ENCODE data around the gene CEP170B. TPM values are rescaled to one million over a fixed set of nuclear protein-coding genes. Genes with fewer than 3 reads are reported as not detected.
"Not testable (repeated sequence)": the region's sequence is repeated elsewhere in the genome, so short reads cannot be mapped to it uniquely, and the experiment has no call there.

The CEP170B gene
- total RNA-seq, 2 donors from 2014 or later = 6.1 to 7.9 TPM

GRCh38 chr14:104898870-104899510, 33.9 kb downstream of the CEP170B start:
- DNase-seq (no peak), ATAC-seq (replicated peaks in 1 of 2) (no peak)
- Mint-ChIP-seq H3K9me3 (no peaks in the 10 kb centered on the region), H3K36me3 (ENCODE audit: insufficient read depth in 2 of 2) (no peaks in the 10 kb centered on the region), H3K27ac (no peak overlapping the region), H3K4me1 (ENCODE audit: low read depth) (no peaks in the 10 kb centered on the region), H3K4me3 (no peak overlapping the region), H3K27me3 (ENCODE audit: low read depth) (peaks cover 10% of the 10 kb centered on the region)

- Mint-ChIP-seq H3K4me3 (no peak overlapping the region), H3K9me3 (no peaks in the 10 kb centered on the region), H3K36me3 (ENCODE audit: insufficient read depth in 2 of 2) (no peaks in the 10 kb centered on the region), H3K27ac (no peak overlapping the region), H3K4me1 (ENCODE audit: low read depth) (no peaks in the 10 kb centered on the region), H3K27me3 (ENCODE audit: low read depth) (peaks cover 18% of the 10 kb centered on the region)
- DNase-seq (no peak), ATAC-seq (replicated peaks in 1 of 2) (no peak)
These were observed 34.7 kb downstream of the CEP170B start for GRCh38 chr14:104899781-104900180.

- H3K4me1 Mint-ChIP-seq (ENCODE audit: low read depth) = no peaks in the 10 kb centered on the region
- DNase-seq (no peak), ATAC-seq (replicated peaks in 1 of 2) (no peak)
- no peaks in the 10 kb centered on the region for H3K9me3 Mint-ChIP-seq
- no peak overlapping the region for H3K4me3 Mint-ChIP-seq
- H3K36me3 Mint-ChIP-seq (ENCODE audit: insufficient read depth in 2 of 2) = no peaks in the 10 kb centered on the region
- peaks cover 18% of the 10 kb centered on the region for H3K27me3 Mint-ChIP-seq (ENCODE audit: low read depth)
- H3K27ac Mint-ChIP-seq = peak overlapping the region; percentile 26
These were observed 35.8 kb downstream of the CEP170B start for GRCh38 chr14:104900639-104901512.

GRCh38 chr14:104903990-104904389, 38.9 kb downstream of the CEP170B start:
- H3K4me3 Mint-ChIP-seq = no peak overlapping the region
- H3K36me3 Mint-ChIP-seq (ENCODE audit: insufficient read depth in 2 of 2) = no peaks in the 10 kb centered on the region
- peaks cover 28% of the 10 kb centered on the region for H3K27me3 Mint-ChIP-seq (ENCODE audit: low read depth)
- no peaks in the 10 kb centered on the region for H3K9me3 Mint-ChIP-seq
- no peak overlapping the region for H3K27ac Mint-ChIP-seq
- DNase-seq = no peak
- H3K4me1 Mint-ChIP-seq (ENCODE audit: low read depth) = no peaks in the 10 kb centered on the region
- ATAC-seq (replicated peaks in 1 of 2) = no peak

- not testable (repeated sequence) for H3K9me3 Mint-ChIP-seq; H3K36me3 Mint-ChIP-seq (ENCODE audit: insufficient read depth in 2 of 2); ATAC-seq (replicated peaks in 1 of 2); DNase-seq; H3K4me1 Mint-ChIP-seq (ENCODE audit: low read depth); H3K4me3 Mint-ChIP-seq; H3K27ac Mint-ChIP-seq
- peaks cover 33% of the 10 kb centered on the region for H3K27me3 Mint-ChIP-seq (ENCODE audit: low read depth)
These were observed 39.8 kb downstream of the CEP170B start for GRCh38 chr14:104904650-104905578.

GRCh38 chr14:104905579-104905933, 40.5 kb downstream of the CEP170B start:
- H3K27ac Mint-ChIP-seq; ATAC-seq (replicated peaks in 1 of 2); H3K9me3 Mint-ChIP-seq; H3K4me1 Mint-ChIP-seq (ENCODE audit: low read depth); H3K36me3 Mint-ChIP-seq (ENCODE audit: insufficient read depth in 2 of 2); H3K4me3 Mint-ChIP-seq; DNase-seq: not testable (repeated sequence)
- peaks cover 36% of the 10 kb centered on the region for H3K27me3 Mint-ChIP-seq (ENCODE audit: low read depth)

GRCh38 chr14:104908303-104908702, 43.2 kb downstream of the CEP170B start:
- peaks cover 32% of the 10 kb centered on the region for H3K27me3 Mint-ChIP-seq (ENCODE audit: low read depth)

GRCh38 chr14:104912053-104912452, 47.0 kb downstream of the CEP170B start:
- Mint-ChIP-seq H3K36me3 (ENCODE audit: insufficient read depth in 2 of 2) (peaks cover 5 to 8% of the 10 kb centered on the region in 2 donors), H3K27ac (no peak overlapping the region), H3K4me3 (no peak overlapping the region), H3K4me1 (ENCODE audit: low read depth) (no peaks in the 10 kb centered on the region), H3K27me3 (ENCODE audit: low read depth) (peaks cover 37% of the 10 kb centered on the region), H3K9me3 (peaks cover 5 to 6% of the 10 kb centered on the region in 2 donors)
- ATAC-seq (replicated peaks in 1 of 2) (no peak), DNase-seq (no peak)

More at GRCh38 chr14:104908303-104908702, 43.2 kb downstream of the CEP170B start:
- Mint-ChIP-seq H3K4me1 (ENCODE audit: low read depth) (no peaks in the 10 kb centered on the region), H3K4me3 (no peak overlapping the region), H3K27ac (no peak overlapping the region), H3K36me3 (ENCODE audit: insufficient read depth in 2 of 2) (peaks cover 5 to 8% of the 10 kb centered on the region in 2 donors), H3K9me3 (peaks cover 5 to 6% of the 10 kb centered on the region in 2 donors)
- no peak for ATAC-seq (replicated peaks in 1 of 2)
- DNase-seq = no peak

GRCh38 chr14:104913435-104913834, 48.4 kb downstream of the CEP170B start:
- peaks cover 5 to 6% of the 10 kb centered on the region in 2 donors for H3K9me3 Mint-ChIP-seq
- no peak overlapping the region for H3K4me3 Mint-ChIP-seq

GRCh38 chr14:104917116-104917515, 52.0 kb downstream of the CEP170B start:
- no peaks in the 10 kb centered on the region for H3K4me1 Mint-ChIP-seq (ENCODE audit: low read depth)
- H3K27me3 Mint-ChIP-seq (ENCODE audit: low read depth) = peaks cover 22% of the 10 kb centered on the region
- H3K4me3 Mint-ChIP-seq = no peak overlapping the region
- H3K36me3 Mint-ChIP-seq (ENCODE audit: insufficient read depth in 2 of 2) = peaks cover 0 to under 1% of the 10 kb centered on the region in 2 donors
- H3K9me3 Mint-ChIP-seq = peaks cover 0 to 1% of the 10 kb centered on the region in 2 donors
- DNase-seq (no peak), ATAC-seq (replicated peaks in 1 of 2) (no peak)
- H3K27ac Mint-ChIP-seq = no peak overlapping the region

More at GRCh38 chr14:104913435-104913834, 48.4 kb downstream of the CEP170B start:
- peaks cover 5 to 8% of the 10 kb centered on the region in 2 donors for H3K36me3 Mint-ChIP-seq (ENCODE audit: insufficient read depth in 2 of 2)
- no peaks in the 10 kb centered on the region for H3K4me1 Mint-ChIP-seq (ENCODE audit: low read depth)
- peaks cover 30% of the 10 kb centered on the region for H3K27me3 Mint-ChIP-seq (ENCODE audit: low read depth)
- ATAC-seq (replicated peaks in 1 of 2) = no peak
- no peak overlapping the region for H3K27ac Mint-ChIP-seq
- DNase-seq = no peak

GRCh38 chr14:104917993-104918392, 52.9 kb downstream of the CEP170B start:
- no peaks in the 10 kb centered on the region for H3K4me1 Mint-ChIP-seq (ENCODE audit: low read depth)
- H3K36me3 Mint-ChIP-seq (ENCODE audit: insufficient read depth in 2 of 2) = no peaks in the 10 kb centered on the region
- no peaks in the 10 kb centered on the region for H3K9me3 Mint-ChIP-seq
- ATAC-seq (replicated peaks in 1 of 2) (no peak), DNase-seq (no peak)
- peaks cover 22% of the 10 kb centered on the region for H3K27me3 Mint-ChIP-seq (ENCODE audit: low read depth)
- H3K27ac Mint-ChIP-seq = no peak overlapping the region
- H3K4me3 Mint-ChIP-seq = no peak overlapping the region

- H3K27ac Mint-ChIP-seq; H3K36me3 Mint-ChIP-seq (ENCODE audit: insufficient read depth in 2 of 2); H3K4me1 Mint-ChIP-seq (ENCODE audit: low read depth); DNase-seq; ATAC-seq (replicated peaks in 1 of 2); H3K9me3 Mint-ChIP-seq; H3K4me3 Mint-ChIP-seq: not testable (repeated sequence)
- peaks cover 16% of the 10 kb centered on the region for H3K27me3 Mint-ChIP-seq (ENCODE audit: low read depth)
These were observed 54.3 kb downstream of the CEP170B start for GRCh38 chr14:104919152-104919992.

Data from activated T-cell treated with anti-CD3 and anti-CD28 coated beads, Interleukin-2, amount 50 U/mL, for 72 hours (primary cell).